Activated T-helper 9 cell treated with anti-CD3 and anti-CD28 coated beads, Interleukin-2, amount 50 U/mL, for 16 hours (primary cell): ENCODE results near the gene MC2R.

ENCODE experiments used
- DNase-seq: peaks from one replicate; pipeline ENCODE4 v3.0.0-alpha.2; 2020; ENCODE audit warnings: low read depth

MC2R gene

GRCh38 chr18:13915391-13915790 lies at the start of gene MC2R:
Gene MC2R, minus strand, starts transcription at chr18:13915536. Its CDS starts 30,018 bp downstream, at chr18:13885518.
- DNase-seq: no peak

DNA sequence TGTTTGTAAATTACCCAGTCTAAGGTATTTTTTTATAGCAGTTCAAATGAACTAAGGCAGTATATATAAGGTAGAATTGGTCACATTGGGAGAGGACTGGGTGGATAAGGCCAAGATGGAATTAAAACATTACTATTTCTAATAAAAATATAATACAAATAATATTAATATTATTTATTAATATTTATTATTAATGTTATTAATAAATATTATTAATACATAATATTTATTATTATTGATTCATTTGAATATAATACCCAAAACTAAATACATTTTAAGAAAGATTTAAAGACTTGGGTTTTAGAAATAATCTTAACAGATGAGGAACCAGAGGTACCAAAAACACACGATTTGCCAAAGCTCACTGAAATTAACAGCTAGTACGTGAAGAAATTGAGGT lies 30.5 kb upstream of the MC2R start:
- no peak for DNase-seq

- DNase-seq: no peak
These were observed 28.0 kb upstream of the MC2R start for GRCh38 chr18:13943338-13943737.

DNA sequence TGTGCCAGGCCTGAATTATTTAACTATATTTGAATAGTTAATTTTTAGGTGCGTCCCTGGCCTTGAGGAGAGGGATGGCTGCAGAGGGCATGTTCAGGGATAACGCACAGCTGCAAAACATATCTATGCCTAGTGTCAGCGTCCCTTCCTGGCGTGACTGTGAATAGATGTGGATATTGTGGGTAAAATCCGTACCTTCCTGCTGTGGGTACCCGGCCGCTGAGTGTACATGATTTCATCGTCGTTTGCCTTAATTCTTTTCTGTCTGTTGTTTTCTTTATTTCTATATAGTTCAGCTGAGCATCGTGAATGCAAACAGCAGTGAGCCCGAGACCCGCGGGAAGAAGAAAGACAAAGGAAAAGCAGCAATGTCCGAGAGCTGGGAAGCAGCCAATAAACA lies 25.0 kb upstream of the MC2R start:
- no peak for DNase-seq

GRCh38 chr18:13934676-13935075 lies 19.3 kb upstream of the MC2R start:
- DNase-seq: no peak

- DNase-seq: no peak
These were observed 18.7 kb upstream of the MC2R start for GRCh38 chr18:13934058-13934457.

DNA sequence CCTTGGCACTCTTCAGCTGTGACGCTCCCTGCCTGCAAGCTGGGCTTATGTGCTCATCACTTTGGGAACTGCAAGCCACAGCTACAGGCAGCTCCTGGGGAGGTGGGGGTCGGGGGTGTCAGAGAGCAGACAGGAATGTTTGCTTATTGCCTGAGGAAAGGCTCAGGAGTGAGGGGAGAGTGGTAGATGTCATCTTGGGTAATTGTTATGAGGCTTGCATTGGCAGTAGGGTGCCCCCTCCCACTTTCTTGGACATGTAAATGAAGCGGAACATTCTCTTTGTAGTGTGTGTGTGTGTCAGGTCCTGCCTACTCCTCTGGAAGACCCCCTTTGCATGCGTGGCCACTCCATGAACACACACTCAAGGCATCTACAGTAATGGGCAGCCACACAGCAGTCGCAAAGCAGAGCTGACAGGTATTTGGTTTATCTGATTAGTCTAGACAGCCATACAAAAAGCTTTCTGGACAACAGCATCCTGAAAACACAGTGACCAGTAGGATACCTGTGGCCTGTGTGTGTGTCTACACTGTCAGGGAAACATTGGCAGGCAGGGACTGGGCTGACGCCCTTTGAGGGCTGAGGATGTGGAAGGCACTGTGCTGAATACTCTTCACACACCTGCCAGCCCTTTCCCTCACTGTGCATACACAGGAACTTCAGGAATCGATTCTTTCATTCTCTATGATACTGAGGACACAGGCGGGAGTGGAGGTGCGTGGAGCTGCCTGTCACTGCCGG lies 17.1 kb upstream of the MC2R start:
- no peak for DNase-seq

DNA sequence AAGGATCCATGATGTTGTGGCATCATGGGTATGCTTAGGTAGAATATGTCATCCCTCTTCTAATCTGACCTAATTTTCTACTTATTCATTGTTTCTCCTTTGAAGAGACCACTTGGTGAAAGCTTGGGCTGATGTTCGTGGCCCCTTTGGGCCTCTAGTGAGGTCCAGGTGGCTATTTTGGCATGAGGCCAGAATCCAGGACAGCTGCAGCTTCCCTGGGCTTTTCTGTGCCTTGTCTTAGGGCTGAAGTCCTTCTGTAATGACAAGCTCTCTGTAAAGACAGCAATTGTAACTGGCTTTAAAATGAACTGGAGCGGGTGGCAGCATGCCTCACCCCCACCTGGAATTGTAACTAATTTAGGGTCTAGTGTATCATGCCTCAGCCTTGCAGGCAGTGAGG lies 15.6 kb upstream of the MC2R start:
- no peak for DNase-seq

DNA sequence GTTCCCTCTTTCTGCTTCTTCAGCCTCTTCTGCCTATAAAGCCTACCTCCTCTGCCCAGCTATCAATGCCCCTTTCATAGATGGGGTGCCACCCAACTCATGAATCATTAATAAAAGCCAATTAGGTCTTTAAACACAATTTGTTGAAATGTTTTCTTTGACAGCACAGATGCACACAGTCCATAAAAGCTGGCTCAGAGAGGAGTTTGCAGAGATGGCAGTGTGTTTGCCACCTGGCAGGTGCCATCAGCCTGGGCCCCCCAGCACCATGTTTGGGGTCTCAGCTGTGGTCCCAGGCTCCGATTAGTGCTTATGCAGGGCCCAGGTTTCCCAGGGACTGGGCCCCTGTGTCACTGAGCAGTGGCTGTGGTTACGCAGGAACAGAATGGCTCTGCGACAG lies 7.9 kb upstream of the MC2R start:
- DNase-seq: no peak

GRCh38 chr18:13918898-13919297 lies 3.6 kb upstream of the MC2R start:
- DNase-seq: no peak

DNA sequence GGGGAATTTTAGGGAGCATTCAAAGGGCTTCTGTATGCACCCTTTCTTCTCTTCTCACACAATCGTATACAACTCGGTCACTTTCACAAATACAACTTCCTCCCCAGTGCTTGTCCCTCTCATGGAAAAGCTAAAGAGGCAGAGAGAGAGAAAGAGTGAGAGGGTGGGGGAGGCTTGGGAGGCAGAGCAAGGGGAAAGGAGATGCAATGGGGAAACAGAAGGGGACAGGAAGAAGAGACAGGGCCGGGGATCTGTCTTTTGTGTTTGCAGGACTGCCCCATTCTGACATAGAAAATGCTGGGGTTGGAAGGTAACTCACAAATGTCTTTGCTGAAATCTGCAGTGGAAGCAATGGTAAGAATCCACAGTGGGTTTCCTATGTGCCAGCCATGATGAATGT lies 2.1 kb upstream of the MC2R start:
- no peak for DNase-seq

GRCh38 chr18:13916559-13916958 lies 1.2 kb upstream of the MC2R start:
- no peak for DNase-seq

- DNase-seq: no peak
These were observed 677 bp upstream of the MC2R start for GRCh38 chr18:13915995-13916431.

DNA sequence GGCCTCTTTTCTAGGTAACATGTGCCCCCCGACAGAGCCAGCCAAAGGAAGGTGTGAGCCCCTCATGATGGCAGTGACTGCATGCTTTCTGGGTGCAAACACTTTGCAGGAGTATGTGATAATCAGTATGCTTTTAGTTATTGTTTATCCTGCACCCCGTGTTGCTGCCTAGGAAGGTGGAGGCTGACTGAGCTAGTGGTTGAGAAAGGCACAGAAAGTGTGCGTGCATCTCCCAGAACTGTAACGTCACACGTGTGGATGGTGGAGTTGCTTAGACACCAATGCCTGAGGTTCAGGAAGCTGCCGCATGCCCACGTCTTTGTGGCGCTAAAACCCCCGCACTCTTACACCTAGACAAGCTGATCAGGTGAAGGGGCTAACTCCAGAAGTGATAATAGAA lies 580 bp downstream of the MC2R start:
- DNase-seq: no peak

DNA sequence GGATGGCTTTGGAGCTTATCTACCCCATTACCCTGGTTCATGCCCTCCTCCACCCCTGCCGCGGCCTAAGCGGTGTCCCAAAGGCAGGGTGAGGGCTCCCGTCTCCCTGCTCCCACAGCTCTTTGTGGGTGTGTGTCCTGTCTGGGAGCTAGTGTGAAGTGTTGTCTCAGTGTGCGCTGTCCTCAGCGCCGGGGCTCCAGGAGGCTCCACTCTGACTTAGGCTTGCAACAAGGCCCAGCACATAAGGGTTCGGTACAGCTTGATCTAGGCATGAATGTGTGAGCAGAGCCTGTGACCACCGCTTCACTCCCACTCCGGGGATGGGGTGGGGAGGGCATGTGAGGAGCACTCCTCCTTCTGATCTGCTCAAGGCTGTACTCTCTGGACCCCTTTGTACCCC lies 1.2 kb downstream of the MC2R start:
- DNase-seq: no peak

GRCh38 chr18:13913205-13913604 lies 2.1 kb downstream of the MC2R start:
- DNase-seq: no peak

DNA sequence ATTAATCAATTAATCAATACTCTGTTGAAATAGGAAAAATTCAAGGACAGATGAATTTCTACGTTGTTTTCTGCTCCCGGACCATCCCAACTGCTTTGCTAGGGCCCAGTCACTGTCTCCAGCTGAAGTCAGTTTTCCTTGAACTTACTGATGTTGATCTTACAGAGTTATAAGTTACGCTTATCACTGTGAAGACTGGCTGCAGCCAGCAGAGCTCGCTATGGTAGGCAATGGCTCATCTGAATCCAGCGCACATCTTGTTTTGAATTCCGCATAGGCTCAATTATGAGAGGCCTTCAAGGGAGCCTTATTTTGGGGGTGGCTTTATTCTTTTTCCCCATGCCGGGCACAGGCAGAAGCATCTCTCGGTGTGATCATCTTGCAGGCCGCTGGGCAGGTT lies 2.7 kb downstream of the MC2R start:
- DNase-seq: no peak

GRCh38 chr18:13910986-13911385 lies 4.3 kb downstream of the MC2R start:
- no peak for DNase-seq

- no peak for DNase-seq
These were observed 4.8 kb downstream of the MC2R start for GRCh38 chr18:13910501-13910900.

GRCh38 chr18:13909141-13909940 lies 6.0 kb downstream of the MC2R start:
- no peak for DNase-seq

DNA sequence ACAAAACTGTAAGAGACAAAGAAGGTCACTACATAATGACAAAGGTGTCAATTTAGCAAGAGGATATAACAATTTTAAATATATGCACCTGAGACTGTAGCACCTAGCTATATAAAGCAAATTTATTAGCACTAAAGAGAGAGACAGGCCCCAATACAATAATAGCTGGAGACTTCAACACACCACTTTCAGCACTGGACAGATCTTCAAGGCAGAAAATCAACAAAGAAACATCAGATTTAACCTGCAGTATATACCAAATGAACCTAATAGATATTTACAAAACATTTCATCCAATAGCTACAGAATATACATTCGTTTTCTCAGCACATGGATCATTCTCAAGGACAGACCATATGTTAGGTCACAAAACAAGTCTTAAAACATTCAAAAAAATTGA lies 14.7 kb downstream of the MC2R start:
- DNase-seq: no peak

- DNase-seq: no peak
These were observed 19.8 kb downstream of the MC2R start for GRCh38 chr18:13895505-13896033.

DNA sequence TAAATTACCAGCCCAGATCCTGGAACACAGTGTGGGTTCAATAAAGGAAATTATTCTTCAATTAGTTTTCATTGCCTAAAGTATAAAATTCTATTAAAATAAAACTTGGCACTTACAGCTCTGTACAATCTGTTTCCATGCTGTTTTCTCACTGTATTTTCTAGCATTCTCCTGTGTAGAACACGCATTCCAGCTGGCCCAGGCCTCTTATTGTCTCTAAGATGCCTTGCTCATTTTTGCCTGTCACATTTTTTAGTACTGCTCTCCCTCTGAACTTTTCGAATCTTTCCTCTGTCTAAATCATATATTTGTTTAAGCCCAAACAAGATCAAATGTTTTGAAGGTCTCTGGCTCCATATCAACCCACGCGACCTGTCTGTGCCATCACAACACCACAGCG lies 20.8 kb downstream of the MC2R start:
- no peak for DNase-seq
